HG03039 (cell line): ENCODE results near the gene TMEM170A.

Experiments used
- ATAC-seq: cut with Tn5 transposase; IDR thresholded peaks from one replicate; pipeline ENCODE4 v1.9.1; 2021; ENCODE audit warnings: mild to moderate bottlenecking, moderate library complexity; ENCODE audit not compliant: unreplicated experiment

TMEM170A gene

DNA sequence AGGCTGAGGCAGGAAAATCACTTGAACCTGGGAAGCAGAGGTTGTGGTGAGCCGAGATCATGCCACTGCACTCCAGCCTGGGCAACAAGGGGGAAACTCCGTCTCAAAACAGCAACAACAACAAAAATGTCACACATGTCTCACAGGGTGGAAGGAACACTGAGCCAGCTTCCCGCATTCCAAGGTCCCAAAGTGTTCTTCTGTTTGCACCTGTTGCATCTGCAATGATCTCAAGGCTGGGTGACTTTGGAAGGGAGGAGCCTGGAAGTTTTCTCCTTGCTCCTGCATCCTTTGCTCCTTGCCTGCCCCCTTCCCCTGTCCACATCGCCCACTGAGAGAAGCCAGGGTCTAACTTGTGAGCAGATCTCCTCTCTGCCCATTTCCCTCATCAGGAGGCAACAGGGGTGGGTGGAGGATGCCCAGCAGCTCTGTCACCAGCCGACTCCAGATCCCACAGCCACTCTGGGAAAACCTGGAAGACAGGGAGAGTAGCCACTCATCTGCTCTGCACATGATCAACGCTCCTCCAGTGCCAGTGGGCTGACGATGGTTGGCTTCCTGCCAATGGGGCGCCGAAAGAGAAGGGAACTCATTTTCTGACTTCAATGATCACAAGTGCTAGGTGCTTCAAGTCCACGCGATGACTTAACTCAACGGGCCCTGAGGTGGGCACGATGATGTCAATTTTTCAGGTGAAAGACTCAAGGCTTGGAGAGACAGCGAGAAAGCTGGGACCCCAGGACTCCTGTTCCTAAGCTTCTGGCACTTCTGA is 18.1 kb upstream of the TMEM170A start:
- ATAC-seq: no peak

GRCh38 chr16:75481475-75481874 is 17.0 kb upstream of the TMEM170A start:
- ATAC-seq: no peak

DNA sequence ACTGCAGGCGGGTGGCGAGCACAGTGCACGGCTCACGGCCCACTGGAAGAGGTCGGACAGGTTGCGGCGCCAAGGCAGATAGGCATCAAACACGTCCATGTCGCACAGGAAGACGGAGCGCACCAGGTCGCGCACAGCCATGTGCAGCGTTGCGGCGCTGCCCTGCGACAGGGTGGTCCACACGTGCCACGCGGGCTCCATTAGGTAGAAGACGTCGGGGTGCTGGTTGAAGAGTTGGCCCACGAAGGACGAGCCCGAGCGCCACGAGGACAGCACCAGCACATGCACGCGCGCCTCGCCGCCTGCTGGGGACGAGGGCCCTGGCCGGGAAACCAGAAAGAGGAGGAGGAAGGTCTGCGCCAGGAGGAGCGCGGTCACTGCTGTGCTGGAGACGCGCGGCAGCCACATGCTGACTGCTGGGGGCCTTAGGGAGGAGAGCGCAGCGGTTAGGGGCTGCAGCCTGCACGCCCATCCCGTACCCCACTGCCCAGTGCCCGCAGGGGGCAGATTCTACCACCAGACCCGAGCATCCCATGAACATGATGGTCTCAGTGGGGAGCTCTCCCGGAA is 15.0 kb upstream of the TMEM170A start:
- no peak for ATAC-seq

- ATAC-seq: no peak
Observed at GRCh38 chr16:75478480-75479345, 14.2 kb upstream of the TMEM170A start.

GRCh38 chr16:75477680-75478473 is 13.4 kb upstream of the TMEM170A start:
- no peak for ATAC-seq

DNA sequence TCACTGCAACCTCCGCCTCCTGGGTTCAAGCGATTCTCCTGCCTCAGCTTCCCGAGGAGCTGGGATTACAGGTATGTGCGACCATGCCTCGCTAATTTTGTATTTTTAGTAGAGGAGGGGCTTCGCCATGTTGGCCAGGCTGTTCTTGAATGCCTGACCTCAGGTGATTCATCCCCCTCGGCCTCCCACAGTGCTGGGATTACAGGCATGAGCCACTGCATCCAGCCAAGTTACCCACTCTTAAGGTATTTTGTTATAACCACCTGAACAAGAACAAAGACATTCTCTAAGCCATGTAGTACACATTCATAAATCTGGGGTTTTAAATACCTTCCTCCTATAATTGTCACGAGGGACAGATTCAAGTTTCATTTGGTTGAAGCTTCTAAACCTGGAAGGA is 12.3 kb upstream of the TMEM170A start:
- no peak for ATAC-seq

- no peak for ATAC-seq
Observed at GRCh38 chr16:75475420-75475847, 10.9 kb upstream of the TMEM170A start.

GRCh38 chr16:75472908-75473877 is 8.7 kb upstream of the TMEM170A start:
- ATAC-seq: no peak

- ATAC-seq: peak; percentile 60
Observed at GRCh38 chr16:75471723-75472633, 7.5 kb upstream of the TMEM170A start.

DNA sequence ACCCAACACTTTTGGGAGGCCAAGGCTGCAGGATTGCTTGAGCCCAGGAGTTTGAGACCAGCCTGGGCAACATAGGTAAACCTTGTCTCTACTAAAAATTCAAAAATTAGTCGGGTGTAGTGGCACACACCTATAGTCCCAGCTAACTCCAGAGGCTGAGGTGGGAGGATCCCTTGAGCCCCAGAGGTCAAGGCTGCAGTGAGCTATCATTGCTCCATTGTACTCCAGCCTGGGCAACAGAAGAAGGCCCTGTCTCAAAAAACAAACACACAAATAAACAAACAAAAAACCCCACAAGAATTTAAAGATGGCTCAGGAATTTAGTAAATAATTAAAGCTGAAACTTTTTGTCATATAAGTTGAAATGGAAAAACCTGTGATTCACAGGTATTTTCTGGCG is 2.3 kb upstream of the TMEM170A start:
- no peak for ATAC-seq

DNA sequence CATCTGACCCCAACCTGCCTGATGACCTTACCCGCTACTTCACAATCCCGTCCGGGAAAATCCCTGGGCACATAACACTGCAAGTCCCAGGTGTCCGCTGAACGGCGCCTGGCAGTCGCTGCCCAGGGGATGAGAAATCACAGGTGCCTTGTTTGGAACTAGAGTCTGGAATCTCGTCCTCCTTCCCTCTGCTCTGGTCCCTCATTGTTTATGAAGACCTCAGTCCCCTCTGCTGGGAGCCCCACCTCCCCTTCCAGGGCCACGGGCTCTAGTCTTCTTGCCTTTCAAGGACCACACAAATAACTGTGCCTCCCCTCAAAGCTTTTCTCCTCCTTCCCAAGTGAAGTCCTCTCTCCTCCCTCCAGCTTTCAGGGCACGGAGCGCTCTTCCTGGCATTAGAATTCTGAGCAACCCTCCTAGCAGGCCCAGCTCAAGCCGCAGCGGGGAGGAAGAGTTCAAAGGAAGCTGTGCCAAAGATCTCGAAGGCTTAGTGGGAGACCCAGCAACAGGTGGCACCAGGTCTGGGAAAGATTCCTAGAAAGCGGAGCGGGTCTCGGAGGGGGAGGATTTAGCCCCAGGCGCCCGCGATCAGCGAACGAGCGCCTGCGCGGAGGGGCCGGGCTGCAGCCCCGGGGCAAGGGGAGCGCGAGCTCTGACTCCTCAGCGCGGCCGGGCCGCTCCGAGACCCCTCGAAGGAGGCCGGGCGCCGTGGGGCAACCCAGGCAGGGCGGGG is 934 bp downstream of the TMEM170A start:
- ATAC-seq: peak; percentile 4

DNA sequence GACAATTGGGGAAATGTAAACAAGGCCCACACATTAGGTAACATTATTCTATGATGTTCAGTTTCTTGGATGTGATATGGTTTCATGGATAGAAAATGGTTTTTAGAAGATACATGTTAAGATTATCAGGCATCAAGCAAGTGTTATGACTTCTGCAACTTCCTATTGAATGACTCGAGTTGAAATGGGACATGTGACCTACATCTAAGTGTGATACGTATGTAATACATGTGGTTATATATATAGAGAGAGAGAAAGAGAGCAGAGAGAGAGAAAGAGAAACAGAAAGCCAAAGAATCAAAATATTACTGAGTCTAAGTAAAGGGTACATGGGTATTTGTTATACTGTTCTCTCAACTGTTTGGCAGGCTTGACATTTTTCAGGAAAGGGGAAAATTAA is 1.7 kb downstream of the TMEM170A start:
- ATAC-seq: no peak

DNA sequence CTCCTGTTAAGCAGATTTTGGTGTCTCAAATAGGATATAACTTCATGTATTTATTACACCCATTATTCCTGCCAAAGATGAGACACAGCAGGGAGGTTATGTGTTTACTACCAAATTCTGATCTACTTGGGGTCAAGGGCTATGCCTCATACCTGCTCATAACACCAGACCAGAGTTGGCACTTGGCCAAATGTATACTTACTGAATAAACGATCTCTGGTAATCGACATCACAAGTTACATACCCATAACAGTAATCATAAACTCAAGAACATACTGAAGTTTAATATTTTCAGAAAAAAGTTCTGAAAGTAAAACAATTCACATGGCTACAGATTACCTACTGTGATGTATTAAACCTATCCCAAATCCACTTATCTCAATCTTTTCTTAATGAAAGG is 2.9 kb downstream of the TMEM170A start:
- no peak for ATAC-seq

DNA sequence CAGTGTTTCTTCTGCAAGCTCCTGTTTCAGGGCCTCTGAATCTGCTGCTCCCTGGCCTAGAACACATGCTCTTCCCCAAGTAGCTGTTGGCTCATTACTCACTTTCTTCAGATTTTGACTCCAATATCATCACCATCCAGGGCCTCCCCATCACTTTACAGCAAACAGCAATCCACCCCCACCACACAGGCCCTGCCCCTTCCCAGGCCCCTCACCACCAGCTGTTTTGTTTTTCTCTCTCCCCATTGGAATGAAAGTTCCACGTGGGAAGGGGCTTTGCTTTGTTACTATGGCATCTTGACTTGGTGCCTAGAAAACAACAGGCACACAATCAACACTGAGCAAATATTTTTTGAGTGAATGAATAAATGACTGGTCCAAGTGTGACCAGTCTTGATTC is 4.0 kb downstream of the TMEM170A start:
- no peak for ATAC-seq

DNA sequence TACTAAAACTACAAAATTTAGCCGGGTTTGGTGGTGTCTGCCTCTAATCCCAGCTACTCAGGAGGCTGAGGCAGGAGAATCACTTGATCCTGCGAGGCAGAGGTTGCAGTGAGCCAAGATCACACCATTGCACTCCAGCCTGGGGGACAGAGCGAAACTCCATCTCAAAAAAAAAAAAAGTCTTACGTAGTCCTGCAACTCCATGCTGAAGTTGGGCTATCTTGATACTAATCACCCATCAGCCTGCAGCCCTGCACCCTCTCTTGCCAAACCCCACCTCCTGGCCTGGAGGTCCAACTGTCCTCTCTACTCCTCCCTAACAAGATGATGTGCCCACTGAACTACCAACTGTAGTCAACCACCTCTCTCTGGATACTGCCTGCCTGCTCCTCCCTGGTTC is 4.8 kb downstream of the TMEM170A start:
- ATAC-seq: no peak

DNA sequence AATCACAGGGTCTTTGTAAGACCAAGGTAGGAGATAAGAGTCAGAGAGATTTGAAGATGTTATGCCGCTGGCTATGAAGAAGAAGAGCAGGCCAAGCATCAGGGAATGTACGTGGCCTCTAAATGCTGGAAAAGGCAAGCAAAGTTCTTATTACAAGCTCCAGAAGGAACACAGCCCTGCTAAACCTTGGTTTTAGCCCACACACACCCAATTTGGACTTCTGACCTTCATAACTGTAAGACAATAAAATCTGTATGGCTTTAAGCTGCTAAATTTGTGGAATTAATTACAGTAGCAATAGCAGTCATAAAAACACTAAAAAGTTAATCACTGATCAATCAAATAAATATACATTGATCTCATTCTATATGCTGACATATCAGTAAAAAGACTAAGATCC is 6.0 kb downstream of the TMEM170A start:
- no peak for ATAC-seq

- ATAC-seq: no peak
Observed at GRCh38 chr16:75458029-75458428, 6.5 kb downstream of the TMEM170A start.

- no peak for ATAC-seq
Observed at GRCh38 chr16:75457485-75458021, 6.9 kb downstream of the TMEM170A start.
